ENCODE data around the gene STK25. TPM values are rescaled to one million over a fixed set of nuclear protein-coding genes. Genes with fewer than 3 reads are reported as not detected.

The STK25 gene
- total RNA-seq: 240 and 280 TPM in 2 replicates

DNA sequence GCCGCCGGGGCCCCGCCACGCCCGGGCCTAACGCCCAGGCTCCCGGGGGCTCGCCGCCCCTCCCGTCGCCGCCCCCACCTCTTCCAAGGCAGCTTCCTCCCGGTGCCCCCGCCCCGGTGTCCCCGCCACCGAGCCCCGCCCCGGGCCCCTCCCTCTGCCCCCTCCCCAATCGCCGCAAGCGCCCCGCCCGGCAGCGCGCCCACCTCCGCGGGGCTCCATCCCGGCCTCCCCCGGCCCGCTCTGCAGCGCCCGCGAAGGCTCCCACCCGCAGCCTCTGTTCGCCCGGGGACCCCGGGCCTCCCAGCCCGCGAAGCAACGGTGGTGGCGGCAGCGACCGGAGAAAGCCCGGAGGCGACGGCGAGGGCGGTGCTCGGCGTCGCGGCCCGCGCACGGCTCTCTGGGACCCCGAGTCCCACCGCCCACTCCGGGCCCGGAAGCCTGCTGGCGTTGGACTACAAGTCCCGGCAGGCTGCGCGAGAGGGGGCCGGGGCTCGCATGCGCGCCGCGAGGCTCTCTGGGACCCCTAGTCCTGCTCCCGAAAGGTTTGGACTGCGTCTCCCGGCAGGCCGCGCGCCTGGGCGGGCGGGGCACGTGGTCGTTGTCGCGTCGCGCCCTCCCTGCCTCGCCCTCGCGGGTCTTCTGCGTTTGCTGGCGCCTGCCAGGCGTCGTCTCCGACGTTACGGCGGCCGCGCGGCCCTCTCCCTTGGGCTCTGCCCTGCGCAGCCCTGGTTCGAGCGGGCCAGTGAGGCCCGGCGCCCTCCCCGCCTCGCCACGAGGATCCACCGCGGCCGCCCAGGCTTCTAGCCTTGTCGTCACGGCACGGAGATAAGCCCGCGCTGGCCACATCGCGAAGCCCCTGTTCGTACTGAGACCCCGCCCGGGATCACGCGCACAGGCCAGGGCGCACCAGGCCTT, at the start of gene STK25:
Gene STK25 (minus strand): TSS at position 345 of the 915 bp plus-strand sequence. CDS start 549 bp downstream, outside the sequence.
- peak; percentile 91 for DNase-seq (ENCODE audit: low read depth)

DNA sequence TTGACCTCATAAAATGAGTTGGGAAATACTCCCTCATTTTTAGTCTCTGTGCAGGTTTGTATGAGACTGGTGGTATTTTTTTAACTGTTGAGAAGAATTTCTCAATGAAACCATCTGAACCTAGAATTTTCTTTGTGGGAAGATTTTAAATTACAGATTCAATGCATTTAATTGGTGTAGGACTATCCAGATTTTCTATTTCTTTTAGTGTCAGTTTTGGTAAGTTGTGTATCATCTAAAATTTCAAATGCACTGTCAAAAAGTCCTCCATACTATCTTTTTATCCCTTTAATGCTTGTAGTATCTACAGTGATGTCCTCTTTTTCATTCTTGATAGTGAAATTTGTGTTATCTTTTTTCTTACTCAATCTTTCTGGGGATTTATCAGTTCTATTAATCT, 48.4 kb upstream of the STK25 start:
- no peak for DNase-seq (ENCODE audit: low read depth)

DNA sequence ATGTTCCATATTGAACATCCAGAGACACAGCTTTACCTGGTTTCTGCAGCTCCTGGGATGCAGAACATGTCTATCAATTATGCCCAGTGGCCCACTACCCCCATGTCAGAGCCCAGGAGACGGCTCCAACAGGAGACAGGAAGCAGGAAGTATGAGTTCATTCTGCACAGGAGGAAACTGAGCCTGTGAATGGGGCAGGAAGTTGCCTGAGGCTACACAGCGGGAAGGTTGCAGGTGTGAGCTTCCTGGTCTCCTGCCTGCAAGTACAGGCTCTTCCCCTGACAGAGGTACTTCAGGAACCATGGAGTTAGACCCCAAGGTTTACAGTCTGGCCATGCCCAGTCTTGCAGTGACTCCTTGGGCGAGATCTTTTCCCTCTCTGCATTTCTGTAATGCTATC, 47.3 kb upstream of the STK25 start:
- no peak for DNase-seq (ENCODE audit: low read depth)

DNA sequence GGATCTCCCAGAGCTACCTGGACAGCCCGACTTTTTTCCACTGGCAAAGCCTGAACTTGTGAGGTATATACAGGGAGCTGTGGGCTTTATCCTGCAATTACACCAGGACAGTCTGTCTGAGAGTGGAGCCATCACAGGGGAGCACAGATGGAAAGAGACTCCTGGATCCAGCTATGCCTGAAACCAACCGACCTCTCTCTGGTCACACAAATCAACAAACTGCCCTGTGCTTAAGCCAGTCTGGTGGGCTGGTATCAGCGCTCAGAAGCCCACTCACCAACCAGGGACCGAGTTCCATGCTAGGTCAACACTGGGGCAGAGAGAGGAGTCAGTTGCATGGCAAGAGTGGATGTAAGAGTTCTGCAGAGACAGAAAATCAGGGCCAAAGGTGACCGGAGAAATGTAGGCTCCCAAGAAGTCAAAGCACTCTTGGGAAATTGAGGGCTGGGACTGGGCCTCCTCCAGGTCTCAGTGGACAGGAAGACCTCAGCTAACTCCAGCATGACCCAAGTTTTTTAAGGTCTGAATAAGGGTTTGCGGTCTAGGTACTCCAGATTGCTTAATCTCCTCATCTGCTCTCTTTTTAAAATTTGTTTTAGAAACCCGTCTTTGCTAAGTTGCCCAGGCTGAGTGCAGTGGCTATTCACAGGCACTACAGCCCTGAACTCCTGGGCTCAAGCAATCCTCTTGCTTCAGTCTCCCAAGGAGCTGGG, 46.4 kb upstream of the STK25 start:
- no peak for DNase-seq (ENCODE audit: low read depth)

DNA sequence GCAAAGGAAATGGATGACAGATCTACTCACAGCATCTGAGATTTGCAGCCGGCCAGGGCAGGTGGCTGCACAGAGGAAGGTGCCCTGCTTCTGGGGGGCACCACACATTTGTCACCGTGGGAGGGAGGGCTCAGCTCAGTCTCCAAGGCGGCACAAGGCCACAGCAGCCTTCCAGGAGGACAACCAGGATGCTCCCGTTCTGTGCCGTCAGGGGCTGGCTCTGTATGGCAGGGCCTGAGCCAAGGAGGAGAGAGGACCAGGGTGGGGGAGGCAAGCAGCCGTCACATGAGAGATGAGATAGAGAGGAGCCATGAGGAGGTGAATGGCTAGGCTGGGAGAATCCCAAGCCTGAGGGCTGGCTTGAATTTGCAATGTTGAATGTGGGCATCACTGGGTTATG, 45.6 kb upstream of the STK25 start:
- DNase-seq (ENCODE audit: low read depth): no peak

DNA sequence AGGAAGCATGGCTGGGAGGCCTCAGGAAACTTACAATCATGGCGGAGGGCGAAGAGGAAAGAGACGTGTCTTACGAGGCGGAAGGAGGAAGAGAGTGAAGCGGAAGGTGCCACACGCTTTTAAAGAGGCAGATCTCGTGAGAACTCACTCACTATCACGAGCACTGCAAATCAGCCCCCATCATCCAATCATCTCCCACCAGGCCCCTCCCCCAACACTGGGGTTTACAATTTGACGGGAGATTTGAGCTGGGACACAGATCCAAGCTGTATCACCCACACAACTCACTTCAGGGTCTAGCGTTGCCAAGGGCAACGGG, 45.1 kb upstream of the STK25 start:
- no peak for DNase-seq (ENCODE audit: low read depth)

DNA sequence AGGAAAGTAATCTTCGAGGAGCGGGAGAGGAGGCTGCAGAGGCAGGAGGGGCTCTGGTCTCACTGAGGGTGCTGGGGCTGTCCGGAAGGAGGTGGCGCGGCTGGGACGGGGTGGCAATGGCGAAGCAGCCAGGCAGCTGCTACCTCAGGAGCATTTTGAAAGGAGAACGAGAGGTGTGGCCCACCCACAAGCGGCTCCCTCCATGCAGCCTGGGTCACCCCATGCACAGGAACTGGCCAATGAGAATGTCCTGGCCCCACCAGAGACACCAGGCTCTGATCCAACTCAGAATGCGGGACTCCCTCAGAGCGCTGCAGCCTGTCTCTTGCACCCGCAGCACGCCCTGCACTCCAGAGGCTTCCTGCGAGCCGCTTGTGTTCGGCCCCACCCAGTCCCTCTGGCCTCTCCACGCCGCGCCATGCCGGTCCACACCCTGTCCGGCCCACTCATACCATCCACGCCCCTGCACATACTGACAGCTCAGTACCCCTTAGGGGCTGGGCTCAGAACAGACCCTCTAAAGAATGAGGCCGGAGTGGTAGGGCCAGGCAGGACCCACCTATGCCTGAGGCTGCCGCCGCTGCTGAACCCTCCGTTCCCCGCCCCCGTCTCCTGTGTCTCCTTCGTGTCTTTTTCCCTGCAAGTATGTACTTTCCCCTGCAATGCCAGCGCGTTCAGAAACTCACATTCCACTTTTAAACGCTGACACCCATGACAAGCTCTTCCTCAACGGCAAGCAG, 43.8 kb upstream of the STK25 start:
- DNase-seq (ENCODE audit: low read depth): no peak

DNA sequence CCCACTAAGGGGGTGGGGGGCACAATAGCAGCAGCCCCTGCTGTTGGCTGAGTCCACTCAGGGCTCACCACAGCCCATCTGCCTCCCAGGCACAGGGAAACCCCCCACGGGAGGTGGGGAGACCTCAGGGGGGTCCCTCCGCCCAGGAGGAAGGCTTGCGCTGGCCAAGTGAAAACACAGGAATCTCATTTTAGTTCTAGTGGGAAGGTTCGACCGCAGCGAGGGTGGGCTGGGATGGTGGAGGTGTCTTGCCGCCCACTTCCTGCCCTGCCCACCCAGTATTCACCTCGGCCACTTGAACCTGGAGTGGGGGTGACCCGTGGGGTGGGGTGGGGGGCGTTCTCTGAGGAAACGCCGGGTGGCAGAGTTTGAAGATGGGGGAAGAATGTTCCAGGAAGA, 43.2 kb upstream of the STK25 start:
- no peak for DNase-seq (ENCODE audit: low read depth)

DNA sequence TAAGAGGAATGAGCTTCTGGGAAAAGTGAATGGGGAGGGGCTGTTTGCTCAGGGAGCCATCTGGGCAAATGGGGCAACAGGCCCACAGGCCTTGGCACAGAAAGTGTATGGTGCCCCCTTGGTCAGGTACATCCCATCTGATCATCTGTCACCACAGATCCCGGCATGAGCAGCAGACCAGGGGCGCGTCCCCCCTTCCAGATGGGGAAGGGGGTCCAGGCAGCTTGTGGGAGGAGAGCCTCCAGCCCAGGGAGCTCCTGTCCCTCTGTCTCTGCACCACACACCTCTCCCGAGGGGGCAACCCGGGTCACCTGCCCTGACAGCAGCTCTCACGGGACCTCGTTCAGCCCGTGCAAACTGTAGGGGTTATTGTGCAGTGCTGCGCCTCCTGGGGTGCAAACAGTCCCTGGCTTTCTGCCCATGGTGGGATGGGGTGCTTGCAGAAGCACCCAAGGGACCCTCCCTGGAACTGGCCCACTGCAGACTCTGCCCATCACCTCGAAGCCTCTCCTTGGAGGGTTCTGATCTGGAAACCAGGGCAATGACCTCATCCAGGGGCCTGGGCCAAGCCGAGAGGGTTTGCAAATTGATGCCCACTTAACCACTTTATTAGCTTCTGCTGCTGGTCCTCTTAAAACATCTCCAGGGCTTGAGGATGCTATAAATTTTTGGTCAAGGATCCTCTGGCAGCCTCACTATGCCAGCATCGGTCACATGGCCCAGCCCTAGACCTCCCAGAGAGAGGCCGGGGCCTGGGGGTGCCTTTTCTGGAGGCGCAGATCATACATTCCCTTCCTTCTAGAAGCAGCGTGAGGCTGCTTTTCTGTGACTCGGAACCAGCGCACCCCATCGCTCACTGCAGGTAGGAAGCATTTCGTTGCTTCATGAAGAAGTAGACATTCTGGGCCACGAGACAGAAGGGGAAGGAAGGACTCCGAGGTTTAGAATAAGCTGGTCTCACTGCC, 42.5 kb upstream of the STK25 start:
- no peak for DNase-seq (ENCODE audit: low read depth)

DNA sequence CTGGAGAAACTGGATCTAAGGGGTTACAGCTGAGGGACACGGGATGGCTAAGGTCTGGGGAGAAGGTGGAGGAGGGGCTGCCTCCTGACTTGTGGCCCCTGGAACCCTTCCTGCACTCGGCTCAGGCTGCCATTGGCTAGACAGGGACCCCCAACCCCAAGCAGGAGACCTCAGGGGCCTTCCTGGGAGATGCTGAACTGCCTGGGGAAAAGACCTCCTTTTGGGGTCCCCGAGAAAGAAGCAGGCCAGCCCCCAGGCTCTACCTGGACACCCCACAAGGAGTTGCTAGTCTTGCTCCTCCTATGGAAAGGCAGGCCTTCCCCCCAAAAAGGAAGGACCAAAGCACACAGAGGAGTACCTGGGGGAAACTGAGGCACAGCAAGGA, 40.1 kb upstream of the STK25 start:
- DNase-seq (ENCODE audit: low read depth): no peak

DNA sequence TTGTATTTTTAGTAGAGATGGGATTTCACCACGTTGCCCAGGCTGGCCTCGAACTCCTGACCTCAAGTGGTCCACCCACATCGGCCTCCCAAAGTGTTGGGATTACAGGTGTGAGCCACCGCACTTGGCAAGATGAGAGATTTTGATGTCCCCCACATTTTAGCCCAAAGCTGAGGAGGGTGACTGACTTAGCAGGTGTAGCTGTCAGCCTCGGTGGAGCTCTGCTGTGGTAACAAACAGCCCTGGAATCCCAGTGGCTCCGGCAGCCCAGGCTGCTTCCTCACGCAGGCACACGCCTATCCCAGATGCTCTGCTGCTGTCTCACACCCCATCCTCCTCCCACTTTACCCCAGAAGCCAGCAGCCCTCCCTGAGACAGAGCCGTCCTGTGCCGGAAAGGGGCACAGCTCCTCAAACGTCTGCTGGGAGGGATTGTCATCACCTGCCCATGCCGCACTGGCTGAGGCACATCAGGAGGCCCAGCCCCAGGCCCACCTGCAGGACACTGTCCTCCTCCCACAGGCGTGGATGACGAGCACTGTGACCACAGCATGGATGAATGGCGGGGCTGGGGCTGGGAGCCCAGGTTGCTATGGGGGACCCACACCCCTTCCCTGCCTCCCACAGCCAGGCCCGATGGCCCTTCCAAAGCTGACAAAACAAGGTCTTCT, 39.5 kb upstream of the STK25 start:
- no peak for DNase-seq (ENCODE audit: low read depth)

DNA sequence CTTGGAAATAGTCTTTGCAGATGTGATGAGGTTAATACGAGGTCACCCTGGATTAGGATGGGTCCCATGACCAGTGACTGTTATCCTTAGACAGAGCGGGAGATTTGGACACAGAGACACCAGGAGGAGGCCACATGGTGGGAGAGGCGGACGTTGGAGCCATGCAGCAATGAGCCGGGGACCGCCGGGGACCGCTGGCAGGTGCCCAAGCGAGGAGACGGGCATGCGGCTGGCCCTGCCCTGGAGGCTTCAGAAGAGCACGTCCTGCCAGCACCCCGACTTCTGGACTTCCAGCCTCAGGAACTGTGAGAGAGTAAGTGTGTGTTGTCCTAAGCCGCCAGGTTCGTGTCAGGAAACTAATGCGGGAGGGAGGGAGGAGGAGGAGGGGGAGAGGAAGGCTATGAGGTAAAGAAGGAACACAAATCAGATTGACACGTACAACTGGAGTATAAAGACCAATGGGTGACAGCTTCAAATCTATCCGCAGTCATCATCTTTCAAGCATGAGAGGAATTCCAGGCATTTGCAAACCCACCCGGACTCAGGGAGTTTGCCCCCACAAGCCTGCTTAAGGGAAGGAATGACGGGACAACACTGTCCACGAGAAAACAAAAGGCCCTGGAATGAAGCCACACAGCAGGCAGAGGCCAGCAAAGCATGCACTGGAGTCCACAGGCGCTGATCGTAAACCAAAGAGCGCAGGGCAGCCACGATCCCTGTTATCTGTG, 38.6 kb upstream of the STK25 start:
- peak; percentile 85 for DNase-seq (ENCODE audit: low read depth)

DNA sequence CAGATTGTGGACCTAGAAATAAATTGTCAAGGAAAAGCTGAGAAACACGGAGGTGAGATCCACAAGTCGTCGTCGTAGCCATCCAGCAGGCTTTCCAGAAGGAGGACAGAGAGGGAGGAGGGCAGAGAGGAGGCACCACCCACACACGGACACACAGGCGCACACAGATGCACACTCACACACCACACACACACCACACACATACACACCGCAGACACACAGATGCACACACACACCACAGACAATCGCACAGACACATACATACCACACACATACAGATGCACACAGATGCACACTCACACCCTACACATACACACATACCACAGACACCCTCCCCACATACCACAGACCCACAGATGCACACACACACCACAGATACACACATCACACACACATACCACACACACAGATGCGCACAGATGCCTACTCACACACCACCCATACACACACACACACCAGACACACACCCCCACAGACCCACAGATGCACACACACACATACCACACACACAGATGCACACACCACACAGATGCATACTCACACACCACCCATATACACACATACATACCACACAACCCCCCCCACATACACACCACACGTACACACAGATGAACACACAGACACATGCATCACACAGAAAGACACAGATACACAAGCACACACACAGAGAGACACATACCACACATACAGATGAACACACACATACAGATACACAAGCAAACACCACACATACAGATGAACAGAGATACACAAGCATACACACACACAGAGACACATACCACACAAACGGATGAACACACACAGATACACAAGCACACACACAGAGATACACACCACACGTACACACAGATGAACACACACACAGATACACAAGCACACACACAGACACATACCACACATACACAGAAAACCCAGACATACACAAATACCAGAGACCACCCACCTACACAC, 37.4 kb upstream of the STK25 start:
- DNase-seq (ENCODE audit: low read depth): no peak

DNA sequence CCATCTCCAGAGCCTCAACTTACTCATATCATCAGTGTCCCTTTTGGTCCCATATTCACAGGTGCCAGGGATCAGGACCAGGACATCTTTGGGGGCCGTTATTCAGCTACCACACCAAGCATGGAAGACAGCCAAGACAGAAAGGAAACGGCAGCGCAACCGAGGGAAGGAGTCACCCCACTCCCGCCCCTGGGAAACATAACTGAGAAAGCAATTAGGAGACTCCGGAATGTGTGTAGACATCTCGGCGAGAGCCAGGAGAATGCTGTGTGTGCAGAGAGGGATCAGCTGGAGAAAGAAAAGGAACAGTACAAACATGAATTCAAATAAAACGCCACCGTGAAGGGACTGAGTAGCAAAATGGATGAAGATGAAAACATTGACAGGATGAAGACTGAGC, 36.7 kb upstream of the STK25 start:
- DNase-seq (ENCODE audit: low read depth): no peak

DNA sequence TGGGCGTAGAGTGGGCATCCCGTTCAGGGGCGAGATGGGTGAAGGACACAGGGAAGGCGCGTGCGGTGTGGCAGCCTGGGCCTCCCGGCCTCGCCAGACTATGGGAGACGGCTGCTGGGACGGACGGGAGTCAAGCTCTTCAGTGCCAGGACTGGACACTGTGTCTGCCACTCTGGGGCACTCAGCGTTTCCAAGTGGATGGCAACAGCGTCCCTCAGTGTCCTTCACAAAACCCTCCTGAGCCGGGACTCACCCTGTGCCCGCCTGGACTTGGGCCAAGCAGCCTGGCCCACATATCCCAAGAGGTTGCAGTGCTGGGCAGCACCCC, 33.9 kb upstream of the STK25 start:
- no peak for DNase-seq (ENCODE audit: low read depth)

DNA sequence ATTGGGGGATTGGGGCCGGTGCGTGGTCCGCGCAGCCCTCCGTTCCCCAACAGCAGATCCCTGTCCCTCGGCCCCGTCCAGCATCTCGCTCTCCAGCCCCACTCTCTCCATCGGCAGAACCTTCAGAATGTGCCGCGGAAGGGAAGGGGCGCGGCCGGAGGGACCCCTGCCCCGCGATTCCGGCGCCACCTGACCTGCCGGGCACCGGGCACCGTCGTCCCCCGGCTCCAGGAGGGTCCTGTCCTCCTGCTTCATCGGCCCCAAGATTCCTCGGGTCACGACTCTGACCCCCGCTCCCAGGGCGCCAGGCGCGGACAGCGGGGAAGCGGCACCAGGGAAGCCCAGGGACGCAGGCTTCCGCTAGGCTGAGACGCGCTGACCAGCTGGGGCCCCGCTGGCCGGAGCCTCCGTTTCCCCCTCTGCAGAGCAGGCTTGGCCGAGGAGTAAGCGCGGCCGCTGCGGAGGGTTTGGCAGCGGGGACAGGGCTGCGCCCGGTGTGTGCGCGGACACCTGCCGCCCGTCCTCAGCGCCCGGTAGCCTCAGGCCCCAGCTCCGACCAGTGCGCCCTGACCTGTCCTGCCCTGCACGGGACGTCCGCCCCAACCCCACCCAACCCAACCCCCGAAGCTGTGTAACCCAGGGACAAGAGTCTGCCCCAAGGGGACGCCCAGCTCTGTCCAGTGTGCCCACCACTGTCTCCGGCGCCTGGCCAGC, 33.3 kb upstream of the STK25 start:
- no peak for DNase-seq (ENCODE audit: low read depth)

DNA sequence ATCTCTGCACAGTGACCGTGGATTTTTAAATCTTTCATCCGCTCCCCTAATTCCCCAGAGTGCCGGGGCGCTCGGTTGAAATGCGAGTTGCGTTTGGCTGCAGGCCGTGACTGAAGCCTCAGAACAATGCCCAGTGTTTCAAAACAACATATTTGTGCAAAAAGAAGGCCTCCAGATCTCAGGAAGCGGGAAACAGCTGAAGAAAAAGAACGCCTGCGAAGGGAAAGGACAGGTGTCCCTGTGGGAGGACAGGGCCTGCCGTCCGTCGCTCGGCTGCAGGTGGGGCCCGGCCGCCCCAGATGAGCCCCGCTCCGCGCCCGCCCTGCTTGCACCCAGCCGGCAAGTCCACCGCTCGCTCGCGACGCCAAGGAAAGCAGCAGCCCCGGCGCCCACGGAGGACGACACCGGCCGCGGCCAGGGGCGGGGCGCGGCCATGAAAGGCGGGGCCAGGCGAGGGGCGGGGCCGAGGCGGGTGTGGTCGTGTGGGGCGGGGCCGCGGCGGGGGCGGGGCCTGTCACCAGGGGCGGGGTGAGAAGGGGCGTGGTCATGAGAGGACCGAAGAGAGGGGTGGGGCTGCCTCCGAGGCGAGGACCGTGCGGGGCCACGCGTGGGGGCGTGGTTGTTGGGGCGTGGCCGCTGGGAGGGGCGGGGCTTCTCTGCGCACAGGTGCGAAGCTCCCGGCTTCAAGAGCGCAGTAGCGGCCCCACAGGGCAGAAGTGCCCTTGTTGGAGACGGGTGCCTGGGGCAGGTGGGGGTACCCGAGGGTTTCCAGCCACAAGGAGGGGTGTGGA, 32.6 kb upstream of the STK25 start:
- DNase-seq (ENCODE audit: low read depth): no peak

DNA sequence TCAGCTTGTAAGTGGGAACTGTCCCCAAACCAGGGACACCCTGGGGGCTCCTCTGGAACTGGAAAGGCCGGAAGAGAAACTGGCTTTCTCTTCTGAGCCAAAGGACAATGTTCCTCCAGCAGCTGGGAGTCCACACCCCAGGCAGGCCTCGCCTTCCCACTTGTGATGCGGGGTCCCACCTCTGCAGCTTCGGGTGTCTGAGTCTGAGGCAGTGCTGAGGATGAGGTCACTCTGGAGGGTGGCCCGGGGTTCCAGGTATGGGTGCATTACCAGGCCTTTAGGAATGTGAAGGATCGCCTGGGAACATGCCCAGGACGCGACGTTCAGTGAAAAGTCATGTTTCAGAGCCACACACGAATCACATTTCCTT, 32.0 kb upstream of the STK25 start:
- DNase-seq (ENCODE audit: low read depth): no peak

Measured in renal cortical epithelial cell (primary cell).